NCI-H748 (cell line): ENCODE data around the gene BRD1.

Experiments used
- DNase-seq: peaks from one replicate; lab custom pipeline; 2025; ENCODE audit not compliant: unreplicated experiment; lab: John Stamatoyannopoulos, UW

The BRD1 gene

DNA sequence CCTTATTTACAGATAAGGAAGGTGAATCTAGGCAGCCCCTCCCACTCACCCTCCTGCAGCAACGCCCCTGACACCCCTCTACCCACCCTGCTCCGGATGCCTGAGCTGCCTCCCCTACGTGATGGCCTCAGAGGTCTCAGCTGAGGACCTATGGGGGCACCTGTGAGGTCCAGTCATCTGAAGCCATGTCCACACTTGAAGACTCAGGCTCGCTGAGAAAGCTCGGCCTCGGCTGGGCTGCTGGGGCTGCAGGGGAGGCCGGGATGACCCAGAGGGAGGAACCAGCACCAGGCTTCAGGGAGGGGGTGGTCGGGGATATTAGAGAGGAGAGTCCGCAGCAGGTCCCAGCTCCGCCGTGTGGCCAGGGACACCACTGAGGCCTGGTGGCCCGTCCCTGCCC lies 92.8 kb downstream of the BRD1 start:
- DNase-seq = no peak

DNA sequence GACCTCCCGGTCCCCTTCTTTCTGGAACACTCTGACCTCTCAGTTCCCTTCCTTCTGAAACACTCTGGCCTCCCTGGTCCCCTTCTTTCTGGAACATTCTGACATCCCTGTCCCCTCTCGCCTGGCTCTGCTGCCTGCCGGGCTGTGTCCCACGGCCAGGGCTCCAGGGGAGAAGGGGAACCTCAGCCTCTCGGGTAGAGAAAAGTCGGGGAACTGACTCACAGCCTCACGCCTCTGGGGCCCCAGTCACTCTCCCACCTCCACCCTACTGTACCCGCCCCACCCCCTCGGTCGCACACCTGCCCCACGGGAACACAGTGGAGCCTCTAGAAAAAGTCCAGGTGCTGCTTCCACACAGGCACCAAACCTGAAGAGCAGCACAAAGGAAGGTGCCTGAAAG lies 93.3 kb downstream of the BRD1 start:
- DNase-seq = peak; percentile 12

DNA sequence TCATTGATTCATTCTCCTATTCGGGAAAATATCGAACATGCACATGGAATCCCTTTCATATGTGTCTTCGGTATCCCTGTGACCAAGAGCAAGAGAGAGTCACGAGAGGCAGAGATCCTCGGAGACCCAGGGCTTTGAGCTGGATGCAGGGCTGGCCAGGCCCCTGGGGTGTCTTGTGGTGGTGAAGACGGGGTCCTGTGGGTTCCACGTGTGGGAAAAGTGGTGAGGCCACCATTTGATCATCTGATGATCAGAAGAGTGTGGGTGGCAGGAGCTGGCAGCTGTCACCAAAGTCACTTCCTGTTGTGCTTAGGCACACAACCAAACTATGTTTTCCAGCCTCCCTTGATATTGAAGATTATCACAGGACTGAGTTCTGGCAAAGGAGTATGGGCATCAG lies 94.0 kb downstream of the BRD1 start:
- no peak for DNase-seq

DNA sequence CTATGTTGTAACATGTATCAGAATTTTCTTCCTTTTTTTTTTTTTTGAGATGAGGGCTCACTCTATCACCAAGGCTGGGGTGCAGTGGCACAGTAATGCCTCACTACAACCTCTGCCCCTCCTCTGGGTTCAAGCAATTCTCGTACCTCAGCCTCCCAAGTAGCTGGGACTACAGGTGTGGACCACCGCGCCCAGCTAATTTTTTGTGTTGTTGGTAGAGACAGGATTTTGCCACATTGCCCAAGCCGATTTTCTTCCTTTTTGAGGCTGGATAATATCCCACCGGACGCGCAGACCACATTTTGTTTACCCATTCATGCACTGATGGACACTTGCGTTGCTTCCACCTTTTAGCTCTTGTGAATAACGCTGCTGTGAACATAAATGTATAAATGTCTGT lies 97.0 kb downstream of the BRD1 start:
- DNase-seq = no peak

DNA sequence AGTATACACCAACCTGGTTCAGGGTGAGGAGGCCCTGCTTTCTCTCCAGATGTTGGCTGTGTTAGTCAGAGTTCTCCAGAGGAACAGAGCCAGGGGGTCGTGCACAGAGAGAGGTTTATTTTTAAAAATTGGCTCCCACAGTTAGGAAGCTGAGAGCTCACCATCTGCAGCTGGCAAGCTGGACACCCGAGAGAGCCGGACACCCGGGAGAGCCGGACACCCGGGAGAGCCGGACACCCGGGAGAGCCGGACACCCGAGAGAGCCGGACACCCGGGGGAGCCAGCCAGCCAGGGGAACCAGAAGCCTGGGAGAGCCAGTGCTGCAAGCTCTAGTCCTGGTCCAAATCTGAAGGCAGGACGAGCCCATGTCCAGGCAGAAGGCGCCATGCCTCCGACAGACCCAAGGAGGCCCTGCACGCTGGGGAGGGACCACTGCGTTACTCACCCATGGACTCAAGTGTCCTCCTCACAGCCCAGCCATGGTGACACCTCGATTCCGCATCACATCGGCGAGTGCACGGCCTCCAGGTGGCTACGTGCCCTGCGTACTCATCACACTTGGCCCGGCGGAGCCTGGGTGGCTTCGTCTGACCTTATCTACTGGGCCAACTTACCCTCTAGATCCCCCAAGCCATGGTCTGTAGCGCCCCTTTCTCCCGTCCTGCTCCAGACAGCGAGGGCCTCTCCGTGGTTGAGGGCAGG lies 99.0 kb downstream of the BRD1 start:
- no peak for DNase-seq

DNA sequence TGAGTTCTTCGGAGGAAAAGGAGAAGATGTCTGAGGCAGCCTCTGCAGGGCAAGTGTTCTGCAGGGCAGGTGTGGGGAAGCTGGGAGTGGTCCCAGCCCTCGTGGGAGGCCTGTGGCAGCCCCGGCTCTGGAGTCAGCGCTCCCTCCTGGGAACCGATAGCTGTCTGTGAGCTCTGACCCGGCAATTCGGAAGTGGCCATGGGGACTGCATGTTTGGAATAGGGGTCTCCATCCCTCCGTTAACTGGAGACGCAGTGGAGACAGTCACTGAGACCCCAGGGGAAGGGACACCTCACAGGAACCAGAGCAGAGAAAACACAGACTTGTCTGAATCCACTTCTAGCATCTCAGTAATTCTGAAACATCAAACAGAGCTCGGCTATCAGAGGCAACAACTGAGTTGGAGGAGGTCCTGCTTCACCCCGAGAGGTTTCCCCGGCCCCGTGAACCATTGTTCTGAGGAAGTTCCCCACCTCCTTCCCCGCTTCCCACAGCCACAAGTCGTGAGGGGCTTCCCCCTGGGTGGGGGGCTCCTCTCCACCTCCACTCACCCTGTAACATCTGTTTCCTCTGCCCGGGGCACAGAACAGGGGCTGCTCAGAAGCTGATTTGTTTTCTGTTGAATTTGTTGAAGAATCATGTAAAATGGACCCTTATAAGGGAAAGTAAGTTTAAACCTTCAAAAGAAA lies 99.6 kb downstream of the BRD1 start:
- no peak for DNase-seq

DNA sequence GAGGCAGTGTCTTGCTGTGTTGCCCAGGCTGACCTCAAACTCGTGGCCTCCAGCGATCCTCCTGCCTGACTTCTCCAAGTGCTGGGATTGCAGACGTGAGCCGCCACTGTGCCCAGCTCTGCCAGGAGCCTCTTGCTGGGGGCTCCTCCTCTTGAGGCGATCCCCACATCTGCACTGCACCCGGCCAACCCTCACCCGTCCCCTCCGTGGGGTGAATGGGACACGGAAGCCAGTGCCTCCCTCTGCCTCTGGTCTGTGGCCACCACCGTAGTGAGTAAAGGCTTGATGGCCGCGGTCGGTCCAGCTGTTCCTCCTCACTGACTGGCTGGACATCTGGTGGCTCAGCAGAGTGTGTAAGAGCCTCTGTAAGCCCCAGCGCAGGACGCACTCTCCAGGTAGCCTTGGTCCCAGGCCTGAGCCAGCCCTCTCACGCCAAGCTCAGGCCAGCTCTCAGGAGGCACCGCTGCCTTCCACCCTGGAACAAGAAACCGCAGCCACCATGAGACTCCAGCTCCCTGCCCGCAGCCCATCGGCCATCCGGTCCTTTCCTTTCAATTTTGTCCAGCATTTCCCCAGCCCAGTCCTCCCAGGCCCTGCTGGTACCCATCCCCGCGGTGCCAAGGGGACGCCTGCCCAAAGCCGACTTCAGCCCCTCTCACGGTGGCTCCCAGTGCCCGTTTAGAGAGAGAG lies 100.3 kb downstream of the BRD1 start:
- no peak for DNase-seq

DNA sequence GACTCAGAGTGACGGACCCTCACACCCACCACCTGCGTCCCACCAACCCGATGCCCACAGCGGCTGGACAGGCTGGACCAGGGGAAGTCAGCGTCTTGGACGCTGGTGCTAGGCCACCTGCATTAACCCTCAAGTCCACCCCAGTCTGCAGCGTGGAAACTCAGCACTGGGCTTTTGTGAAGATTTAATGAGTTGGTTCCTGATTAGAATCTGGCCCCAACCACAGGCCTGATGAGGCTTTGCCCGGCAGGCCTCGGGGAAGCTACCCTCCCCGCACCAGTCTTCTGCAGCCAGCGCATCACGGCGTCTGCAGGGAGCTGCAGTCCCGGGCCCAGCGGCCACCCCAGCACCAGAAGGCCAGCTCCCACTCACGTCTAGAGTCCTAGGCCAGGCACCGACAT lies 101.0 kb downstream of the BRD1 start:
- no peak for DNase-seq

DNA sequence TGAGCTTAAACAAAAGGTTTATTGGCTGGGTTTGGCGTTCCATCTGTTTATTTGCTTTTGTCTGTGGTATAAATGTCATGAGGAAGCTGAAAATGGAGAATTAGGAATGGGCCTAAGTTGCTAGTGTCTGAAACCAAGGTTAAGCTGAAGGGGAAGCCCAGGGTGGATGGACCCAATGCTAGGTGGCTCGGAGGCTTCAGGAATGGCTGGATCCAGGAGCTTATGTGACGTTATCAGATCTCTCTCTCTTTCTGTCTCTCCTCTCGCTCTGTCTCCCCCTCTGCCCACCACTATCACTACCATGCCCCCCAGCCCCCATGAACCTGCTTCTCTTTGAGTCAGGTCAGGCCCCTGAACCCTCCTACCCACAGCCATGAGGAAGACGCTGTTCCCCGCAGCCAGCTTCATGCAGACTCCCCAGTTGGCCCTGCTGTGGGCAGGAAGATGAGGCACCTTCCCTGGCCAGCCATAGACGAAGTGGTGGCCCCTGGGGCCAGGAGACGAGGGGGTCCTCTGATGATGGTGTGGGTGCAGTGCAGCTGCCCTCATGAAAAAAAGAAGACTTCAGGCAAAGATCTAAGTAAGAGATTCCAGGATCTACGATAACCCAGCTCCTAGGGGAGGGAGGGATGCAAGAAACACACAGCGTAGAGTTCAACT lies 101.5 kb downstream of the BRD1 start:
- DNase-seq = no peak

DNA sequence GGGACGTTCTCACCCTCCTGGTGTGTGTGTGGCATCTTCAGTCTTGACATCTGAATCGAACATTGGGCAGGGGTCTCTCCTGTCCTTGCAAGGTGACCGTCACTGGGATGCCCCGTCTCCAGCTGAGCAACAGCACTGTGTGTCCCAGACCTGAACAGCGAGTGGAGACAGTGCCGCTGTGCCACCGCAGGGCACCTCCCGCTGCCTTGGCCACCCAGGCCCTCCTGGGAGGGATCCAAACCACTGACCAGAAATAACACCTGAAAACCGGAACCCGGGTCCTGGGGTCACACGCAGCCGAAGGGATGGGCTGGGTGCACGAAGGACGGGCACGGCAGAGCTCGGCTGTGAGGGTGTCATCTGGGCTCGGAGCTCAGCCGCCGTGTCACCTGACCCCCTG lies 102.2 kb downstream of the BRD1 start:
- DNase-seq = no peak

DNA sequence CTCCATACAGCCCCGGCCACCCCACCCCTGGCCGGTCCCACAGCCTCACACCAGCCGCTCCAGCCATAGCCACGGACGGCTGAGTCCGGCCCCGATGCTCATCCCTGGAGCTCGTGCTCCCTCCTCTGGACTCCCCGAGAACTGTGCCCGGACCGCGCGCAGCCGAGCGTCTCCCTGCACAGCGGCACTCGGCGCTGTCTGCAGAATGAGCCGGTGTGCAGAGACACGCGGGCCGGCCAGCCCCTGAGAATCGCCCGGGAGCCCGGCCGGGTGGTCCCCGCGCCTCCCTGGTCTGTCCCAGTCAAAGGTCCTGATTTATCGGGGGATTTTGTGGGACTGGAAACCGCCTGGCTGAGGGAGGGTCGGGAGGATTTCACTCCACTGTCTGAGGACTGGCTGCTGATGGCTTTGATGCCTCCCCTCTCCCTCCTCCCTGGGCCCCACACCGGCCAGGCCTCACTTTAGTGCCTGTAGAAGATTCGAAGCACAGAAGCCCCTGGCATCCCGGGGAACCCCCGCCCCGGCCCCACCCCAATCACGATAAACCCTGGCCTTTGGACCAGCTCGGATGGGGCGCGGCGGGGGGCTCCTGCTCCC lies 102.7 kb downstream of the BRD1 start:
- DNase-seq = peak; percentile 84

DNA sequence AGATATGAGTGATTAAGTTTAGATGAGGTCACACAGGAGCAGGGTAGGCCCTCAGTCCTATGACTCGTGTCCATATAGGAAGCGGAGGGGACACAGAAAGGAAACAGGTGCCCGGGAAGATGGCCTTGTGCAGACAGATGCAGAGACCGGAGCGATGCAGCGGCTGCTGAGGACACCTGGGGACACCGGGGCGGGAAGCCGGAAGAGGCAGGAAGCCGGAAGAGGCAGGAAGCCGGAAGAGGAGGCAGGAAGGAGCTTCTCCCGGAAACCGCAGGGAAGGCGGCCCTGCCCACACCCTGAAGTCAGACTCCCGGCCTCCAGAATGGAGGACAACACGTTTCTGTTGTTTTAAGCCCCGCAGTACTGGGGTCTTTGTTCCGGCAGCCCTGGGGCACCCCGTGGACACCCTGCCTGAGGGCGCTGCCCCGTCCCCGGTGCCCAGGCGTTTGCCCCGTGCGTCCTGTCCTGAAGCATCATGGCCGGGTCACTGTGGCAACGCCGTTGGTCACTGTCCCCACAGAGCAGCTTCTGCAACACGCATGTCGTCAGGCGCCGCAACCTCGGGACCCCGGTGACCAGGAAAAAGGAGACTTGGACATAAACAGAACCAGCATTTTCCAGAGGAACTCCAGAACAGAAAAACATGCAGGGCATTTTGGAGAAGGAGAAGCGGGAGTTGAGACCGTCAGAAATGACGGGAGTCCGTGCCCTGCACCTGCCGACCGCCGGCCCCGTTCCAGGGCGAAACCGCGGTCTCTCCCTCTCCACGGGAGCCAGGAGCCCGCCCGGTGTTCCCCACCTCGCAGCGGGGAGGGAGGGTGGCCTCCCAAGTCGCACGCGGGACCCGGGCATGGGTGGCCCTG lies 103.4 kb downstream of the BRD1 start:
- DNase-seq = peak; percentile 68

DNA sequence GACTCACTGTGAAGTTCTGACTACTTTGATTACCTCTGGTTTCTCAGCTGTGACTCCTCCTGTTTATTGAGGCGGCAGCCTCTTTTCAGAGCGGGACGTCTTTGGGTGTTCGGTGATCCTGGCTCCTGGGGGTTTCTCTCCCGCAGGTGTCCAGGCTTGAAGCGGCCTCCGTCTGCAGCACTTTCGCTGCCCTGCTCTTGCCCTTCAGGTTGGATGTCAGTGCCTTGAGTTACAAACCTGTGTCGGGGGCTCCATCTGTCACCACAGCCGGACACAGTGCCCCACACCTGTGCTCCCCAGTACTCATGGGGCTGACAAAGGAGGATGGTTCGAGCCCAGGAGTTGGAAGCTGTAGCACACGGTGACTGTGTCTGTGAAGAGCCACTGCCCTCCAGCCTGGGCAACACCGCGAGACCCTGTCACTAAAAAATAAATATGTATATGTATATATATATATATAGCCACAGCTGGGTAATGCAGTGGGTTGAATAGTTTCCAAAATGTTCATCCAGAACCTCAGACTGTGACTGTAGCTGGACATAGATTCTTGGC lies 104.1 kb downstream of the BRD1 start:
- no peak for DNase-seq
